Measurements from ENCODE around the gene RPS6KB2.
"Not testable (repeated sequence)": the region's sequence is repeated elsewhere in the genome, so short reads cannot be mapped to it uniquely, and the experiment has no call there.

Gene RPS6KB2

DNA sequence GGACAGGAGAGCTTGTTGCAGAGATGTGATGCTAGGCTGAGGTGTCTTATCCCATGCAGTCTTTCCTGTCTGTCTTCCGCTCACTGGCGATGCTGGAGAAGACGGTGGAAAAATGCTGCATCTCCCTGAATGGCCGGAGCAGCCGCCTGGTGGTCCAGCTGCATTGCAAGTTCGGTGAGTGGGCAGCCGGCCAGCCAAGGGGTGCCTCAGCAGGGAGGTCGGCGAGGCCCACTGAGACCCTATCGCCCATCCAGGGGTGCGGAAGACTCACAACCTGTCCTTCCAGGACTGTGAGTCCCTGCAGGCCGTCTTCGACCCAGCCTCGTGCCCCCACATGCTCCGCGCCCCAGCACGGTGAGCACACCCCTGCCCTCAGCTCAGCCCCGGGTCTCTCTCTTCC is 34.9 kb upstream of the RPS6KB2 start:
- H3K4me1 Mint-ChIP-seq (ENCODE audit: low read depth), result peaks cover 56% of the 10 kb centered on the region
- H3K36me3 Mint-ChIP-seq (ENCODE audit: low read depth), result peaks cover 18% of the 10 kb centered on the region
- H3K27ac Mint-ChIP-seq, result no peak overlapping the region
- no peaks in the 10 kb centered on the region for H3K9me3 Mint-ChIP-seq
- peak overlapping the region; percentile 93 for H3K4me3 Mint-ChIP-seq
- H3K27me3 Mint-ChIP-seq, result no peaks in the 10 kb centered on the region

GRCh38 chr11:67393990-67394389 is 34.3 kb upstream of the RPS6KB2 start:
- Mint-ChIP-seq H3K27me3 (no peaks in the 10 kb centered on the region), H3K4me1 (ENCODE audit: low read depth) (peaks cover 58% of the 10 kb centered on the region), H3K36me3 (ENCODE audit: low read depth) (peaks cover 20% of the 10 kb centered on the region), H3K4me3 (peak overlapping the region; percentile 37), H3K9me3 (no peaks in the 10 kb centered on the region), H3K27ac (no peak overlapping the region)

DNA sequence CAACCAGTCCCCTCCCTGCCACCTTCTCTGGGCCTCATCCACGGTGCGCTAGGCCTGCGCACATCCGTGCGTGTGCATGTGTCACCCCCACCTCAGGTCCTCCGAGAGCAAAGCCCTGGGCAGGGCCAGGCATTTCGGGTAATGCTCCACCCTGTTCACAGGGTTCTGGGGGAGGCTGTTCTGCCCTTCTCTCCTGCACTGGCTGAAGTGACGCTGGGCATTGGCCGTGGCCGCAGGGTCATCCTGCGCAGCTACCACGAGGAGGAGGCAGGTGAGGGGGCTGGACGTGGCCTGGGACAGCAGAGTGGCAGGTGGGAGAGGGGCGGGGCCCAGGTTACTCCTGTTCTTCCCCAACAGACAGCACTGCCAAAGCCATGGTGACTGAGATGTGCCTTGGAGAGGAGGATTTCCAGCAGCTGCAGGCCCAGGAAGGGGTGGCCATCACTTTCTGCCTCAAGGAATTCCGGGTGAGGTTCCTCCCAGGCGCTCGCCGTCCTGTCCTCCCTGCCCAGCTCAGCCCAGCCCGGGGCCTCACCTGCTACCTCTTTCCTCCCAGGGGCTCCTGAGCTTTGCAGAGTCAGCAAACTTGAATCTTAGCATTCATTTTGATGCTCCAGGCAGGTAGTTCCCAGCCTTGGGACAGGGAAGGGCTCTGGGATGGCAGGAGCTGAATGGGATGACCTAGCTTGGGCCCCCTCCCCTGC is 32.6 kb upstream of the RPS6KB2 start:
- Mint-ChIP-seq H3K36me3 (ENCODE audit: low read depth) (peaks cover 32% of the 10 kb centered on the region), H3K9me3 (no peaks in the 10 kb centered on the region), H3K27ac (peak overlapping the region; percentile 36), H3K27me3 (no peaks in the 10 kb centered on the region), H3K4me3 (no peak overlapping the region), H3K4me1 (ENCODE audit: low read depth) (peaks cover 63% of the 10 kb centered on the region)

DNA sequence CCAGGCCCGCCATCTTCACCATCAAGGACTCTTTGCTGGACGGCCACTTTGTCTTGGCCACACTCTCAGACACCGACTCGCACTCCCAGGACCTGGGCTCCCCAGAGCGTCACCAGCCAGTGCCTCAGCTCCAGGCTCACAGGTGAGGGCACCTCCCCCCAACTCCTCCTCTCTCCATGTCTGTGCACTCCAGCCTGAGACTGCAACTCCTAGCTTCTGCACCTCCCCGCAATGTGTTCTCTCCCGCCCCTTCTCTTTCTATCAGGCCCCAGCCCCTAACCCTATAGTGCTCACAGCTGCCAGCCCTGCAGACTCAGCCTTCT is 32.1 kb upstream of the RPS6KB2 start:
- peaks cover 32% of the 10 kb centered on the region for H3K36me3 Mint-ChIP-seq (ENCODE audit: low read depth)
- H3K4me1 Mint-ChIP-seq (ENCODE audit: low read depth), result peaks cover 59% of the 10 kb centered on the region
- H3K27ac Mint-ChIP-seq, result peak overlapping the region; percentile 36
- no peak overlapping the region for H3K4me3 Mint-ChIP-seq
- H3K9me3 Mint-ChIP-seq, result no peaks in the 10 kb centered on the region
- H3K27me3 Mint-ChIP-seq, result no peaks in the 10 kb centered on the region

DNA sequence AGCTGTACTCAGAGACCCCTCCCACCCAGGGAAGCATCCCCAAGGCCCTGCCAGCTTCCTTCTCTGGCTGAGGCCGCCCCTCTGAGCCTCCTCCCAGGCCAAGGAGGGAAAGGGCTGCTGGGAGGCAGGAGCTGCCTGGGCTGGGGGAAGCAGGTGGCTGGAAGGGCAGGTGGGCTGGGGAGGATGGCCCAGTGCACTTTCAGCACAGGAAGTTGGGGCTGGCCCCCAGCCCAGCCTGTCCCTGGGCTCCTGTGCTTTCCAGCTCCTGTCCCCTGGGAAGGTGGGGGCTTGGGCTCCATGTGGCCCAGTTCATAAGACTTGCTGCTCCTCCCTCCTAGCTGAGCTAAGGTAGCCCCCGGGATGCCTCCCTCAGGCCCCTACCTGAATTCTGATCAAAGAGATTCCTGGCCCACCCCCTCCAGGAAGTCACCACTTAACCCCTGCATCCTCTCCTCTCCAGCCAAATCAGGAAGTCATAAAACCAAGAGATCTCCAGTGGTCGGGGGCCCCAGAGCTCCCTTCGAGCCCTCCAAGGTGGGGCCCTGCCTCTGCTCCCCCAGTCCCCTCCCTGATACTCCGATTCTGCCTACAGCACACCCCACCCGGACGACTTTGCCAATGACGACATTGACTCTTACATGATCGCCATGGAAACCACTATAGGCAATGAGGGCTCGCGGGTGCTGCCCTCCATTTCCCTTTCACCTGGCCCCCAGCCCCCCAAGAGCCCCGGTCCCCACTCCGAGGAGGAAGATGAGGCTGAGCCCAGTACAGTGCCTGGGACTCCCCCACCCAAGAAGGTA is 31.5 kb upstream of the RPS6KB2 start:
- peaks cover 32% of the 10 kb centered on the region for H3K36me3 Mint-ChIP-seq (ENCODE audit: low read depth)
- no peaks in the 10 kb centered on the region for H3K9me3 Mint-ChIP-seq
- peaks cover 57% of the 10 kb centered on the region for H3K4me1 Mint-ChIP-seq (ENCODE audit: low read depth)
- no peaks in the 10 kb centered on the region for H3K27me3 Mint-ChIP-seq
- peak overlapping the region; percentile 80 for H3K27ac Mint-ChIP-seq
- peak overlapping the region; percentile 39 for H3K4me3 Mint-ChIP-seq

- peaks cover 60% of the 10 kb centered on the region for H3K4me1 Mint-ChIP-seq (ENCODE audit: low read depth)
- peaks cover 32% of the 10 kb centered on the region for H3K36me3 Mint-ChIP-seq (ENCODE audit: low read depth)
- peak overlapping the region; percentile 13 for H3K4me3 Mint-ChIP-seq
- peak overlapping the region; percentile 55 for H3K27ac Mint-ChIP-seq
- H3K9me3 Mint-ChIP-seq, result no peaks in the 10 kb centered on the region
- no peaks in the 10 kb centered on the region for H3K27me3 Mint-ChIP-seq
Observed at GRCh38 chr11:67397536-67397935, 30.8 kb upstream of the RPS6KB2 start.

DNA sequence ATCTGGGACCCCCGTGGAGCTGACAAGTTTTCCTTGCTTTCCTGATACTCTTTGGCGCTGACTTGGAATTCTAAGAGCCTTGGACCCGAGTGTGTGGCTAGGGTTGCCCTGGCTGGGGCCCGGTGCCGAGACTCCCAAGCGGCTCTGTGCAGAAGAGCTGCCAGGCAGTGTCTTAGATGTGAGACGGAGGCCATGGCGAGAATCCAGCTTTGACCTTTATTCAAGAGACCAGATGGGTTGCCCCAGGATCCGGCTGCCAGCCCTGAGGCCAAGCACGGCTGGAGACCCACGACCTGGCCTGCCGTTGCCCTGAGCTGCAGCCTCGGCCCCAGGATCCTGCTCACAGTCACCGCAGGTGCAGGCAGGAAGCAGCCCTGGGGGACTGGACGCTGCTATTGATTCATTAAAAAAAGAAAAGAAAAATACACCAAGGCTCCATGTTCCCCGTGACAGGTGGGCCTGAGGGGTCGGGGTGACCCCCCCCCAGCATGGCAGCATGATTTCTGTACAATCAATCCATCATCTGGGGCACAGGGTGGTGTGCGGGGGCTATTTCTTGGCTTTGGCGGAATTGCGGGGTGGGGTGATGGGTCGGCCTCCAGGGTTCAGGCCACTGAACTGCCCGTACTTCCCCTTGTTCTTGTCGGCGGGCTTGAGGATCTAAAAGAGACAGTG is 30.2 kb upstream of the RPS6KB2 start:
- Mint-ChIP-seq H3K27me3 (no peaks in the 10 kb centered on the region), H3K4me3 (peak overlapping the region; percentile 13), H3K27ac (peak overlapping the region; percentile 55), H3K4me1 (ENCODE audit: low read depth) (peaks cover 60% of the 10 kb centered on the region), H3K9me3 (no peaks in the 10 kb centered on the region), H3K36me3 (ENCODE audit: low read depth) (peaks cover 32% of the 10 kb centered on the region)

- Mint-ChIP-seq H3K27ac (no peak overlapping the region), H3K4me3 (peak overlapping the region; percentile 20), H3K4me1 (ENCODE audit: low read depth) (peaks cover 59% of the 10 kb centered on the region), H3K9me3 (no peaks in the 10 kb centered on the region), H3K27me3 (no peaks in the 10 kb centered on the region), H3K36me3 (ENCODE audit: low read depth) (peaks cover 28% of the 10 kb centered on the region)
Observed at GRCh38 chr11:67398661-67399563, 29.4 kb upstream of the RPS6KB2 start.

- peaks cover 27% of the 10 kb centered on the region for H3K36me3 Mint-ChIP-seq (ENCODE audit: low read depth)
- no peaks in the 10 kb centered on the region for H3K27me3 Mint-ChIP-seq
- H3K4me3 Mint-ChIP-seq, result peak overlapping the region; percentile 90
- H3K4me1 Mint-ChIP-seq (ENCODE audit: low read depth), result peaks cover 68% of the 10 kb centered on the region
- no peaks in the 10 kb centered on the region for H3K9me3 Mint-ChIP-seq
- peak overlapping the region; percentile 87 for H3K27ac Mint-ChIP-seq
Observed at GRCh38 chr11:67400251-67400941, 27.9 kb upstream of the RPS6KB2 start.

GRCh38 chr11:67400942-67401494 is 27.3 kb upstream of the RPS6KB2 start:
- Mint-ChIP-seq H3K27me3 (no peaks in the 10 kb centered on the region), H3K36me3 (ENCODE audit: low read depth) (peaks cover 28% of the 10 kb centered on the region), H3K9me3 (no peaks in the 10 kb centered on the region), H3K4me1 (ENCODE audit: low read depth) (peaks cover 72% of the 10 kb centered on the region), H3K27ac (peak overlapping the region; percentile 87), H3K4me3 (peak overlapping the region; percentile 90)

DNA sequence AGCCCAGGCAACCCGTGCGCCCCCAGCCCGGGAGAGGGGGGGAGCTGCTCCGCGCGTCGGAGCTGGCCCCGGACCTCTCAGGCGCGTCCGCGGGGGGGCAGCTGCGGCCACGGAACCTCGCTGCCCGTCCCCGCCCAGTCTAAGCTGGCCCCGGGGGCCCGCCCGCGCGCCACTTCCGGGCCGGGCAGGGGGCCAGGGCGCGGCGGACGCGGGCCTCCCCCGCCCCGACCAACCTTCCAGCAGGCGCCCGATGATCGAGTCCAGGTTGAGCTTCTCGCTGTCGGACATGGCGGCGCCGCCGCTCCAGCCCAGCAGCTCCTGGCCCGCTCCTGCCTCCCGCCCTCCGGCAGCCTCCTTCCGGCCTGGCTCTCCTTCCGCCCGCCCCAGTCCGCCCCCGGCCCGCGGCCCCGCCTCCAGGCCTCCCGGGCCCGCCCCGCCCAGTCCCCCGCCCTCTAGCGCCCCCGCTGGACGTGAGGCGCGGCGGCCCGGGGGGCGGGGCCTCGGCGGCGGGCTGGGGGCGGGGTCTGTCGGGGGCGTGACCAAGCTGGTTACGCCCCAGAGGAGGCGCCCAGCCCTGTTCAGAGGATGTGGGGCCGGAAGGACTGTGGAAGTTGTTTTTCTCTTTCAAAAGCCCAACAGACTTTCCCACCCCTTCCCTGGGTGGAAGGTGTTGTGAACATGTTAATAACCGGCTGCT is 26.7 kb upstream of the RPS6KB2 start, which contains the start of gene PPP1CA:
TSS of gene PPP1CA (minus strand) at position 364 of the 697 bp plus-strand sequence. CDS start at position 288, 76 bp downstream.
- peak within 1 kb of the TSS; percentile 90 for H3K4me3 Mint-ChIP-seq
- H3K4me1 Mint-ChIP-seq (ENCODE audit: low read depth), result peaks cover 75% of the 10 kb centered on the region
- H3K27me3 Mint-ChIP-seq, result no peaks in the 10 kb centered on the region
- peak within 1 kb of the TSS; percentile 97 for H3K27ac Mint-ChIP-seq
- H3K9me3 Mint-ChIP-seq, result no peaks in the 10 kb centered on the region
- peaks cover 32% of the 10 kb centered on the region for H3K36me3 Mint-ChIP-seq (ENCODE audit: low read depth)

DNA sequence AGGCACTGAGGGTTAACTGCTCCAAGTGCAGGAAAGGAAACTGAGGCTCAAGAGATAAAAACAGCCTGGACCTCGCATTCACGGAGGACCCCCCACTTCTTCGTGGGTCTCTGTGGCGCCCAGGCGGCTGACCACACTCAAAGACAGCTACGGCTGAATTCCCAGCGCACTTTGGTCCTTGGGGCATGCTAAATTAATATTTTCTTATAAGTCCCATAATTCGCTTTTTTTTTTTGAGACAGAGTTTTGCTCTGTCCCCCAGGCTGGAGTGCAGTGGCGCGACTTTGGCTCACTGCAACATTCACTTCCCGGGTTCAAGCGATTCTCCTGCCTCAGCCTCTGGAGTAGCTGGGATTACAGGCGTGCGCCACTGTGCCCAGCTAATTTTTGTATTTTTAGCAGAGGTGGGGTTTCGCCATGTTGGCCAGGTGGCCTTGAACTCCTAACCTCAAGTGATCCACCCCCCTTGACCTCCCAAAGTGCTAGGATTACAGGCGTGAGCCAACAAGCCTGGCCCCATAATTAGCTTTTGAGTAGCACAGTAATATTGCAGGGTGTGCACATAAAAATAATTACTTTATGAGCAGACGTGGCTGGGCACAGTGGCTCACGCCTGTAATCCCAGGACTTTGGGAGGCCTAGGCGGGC is 26.0 kb upstream of the RPS6KB2 start:
- H3K27me3 Mint-ChIP-seq, H3K9me3 Mint-ChIP-seq: not testable (repeated sequence)
- Mint-ChIP-seq H3K36me3 (ENCODE audit: low read depth) (peaks cover 33% of the 10 kb centered on the region), H3K4me3 (peak overlapping the region; percentile 74), H3K27ac (peak overlapping the region; percentile 97), H3K4me1 (ENCODE audit: low read depth) (peaks cover 75% of the 10 kb centered on the region)

GRCh38 chr11:67403085-67403484 is 25.2 kb upstream of the RPS6KB2 start:
- peaks cover 29% of the 10 kb centered on the region for H3K36me3 Mint-ChIP-seq (ENCODE audit: low read depth)
- not testable (repeated sequence) for H3K9me3 Mint-ChIP-seq
- peak overlapping the region; percentile 98 for H3K4me3 Mint-ChIP-seq

More at GRCh38 chr11:67403085-67403484, 25.2 kb upstream of the RPS6KB2 start:
- H3K27ac Mint-ChIP-seq, result peak overlapping the region; percentile 97
- H3K27me3 Mint-ChIP-seq, result not testable (repeated sequence)
- H3K4me1 Mint-ChIP-seq (ENCODE audit: low read depth), result peaks cover 76% of the 10 kb centered on the region

Data from stimulated activated naive CD8-positive, alpha-beta T cell treated with anti-CD3 and anti-CD28 coated beads, Interleukin-15, Interleukin-2, amounts not matched to agents 100 ng/mL and 50 ng/mL, for 24 hours (primary cell).